Measurements from ENCODE around the gene APELA.
"Not testable (repeated sequence)": the region's sequence is repeated elsewhere in the genome, so short reads cannot be mapped to it uniquely, and the experiment has no call there.

The APELA gene

GRCh38 chr4:164927101-164927500 lies 50.1 kb downstream of the APELA start:
- DNase-seq = not testable (repeated sequence)

- no peak for DNase-seq
Observed at GRCh38 chr4:164930647-164931046, 53.7 kb downstream of the APELA start.

GRCh38 chr4:164931551-164932324 lies 54.8 kb downstream of the APELA start:
- DNase-seq = no peak

GRCh38 chr4:164933244-164933643 lies 56.3 kb downstream of the APELA start:
- no peak for DNase-seq

GRCh38 chr4:164935363-164935762 lies 58.4 kb downstream of the APELA start:
- peak; percentile 3 for DNase-seq

DNA sequence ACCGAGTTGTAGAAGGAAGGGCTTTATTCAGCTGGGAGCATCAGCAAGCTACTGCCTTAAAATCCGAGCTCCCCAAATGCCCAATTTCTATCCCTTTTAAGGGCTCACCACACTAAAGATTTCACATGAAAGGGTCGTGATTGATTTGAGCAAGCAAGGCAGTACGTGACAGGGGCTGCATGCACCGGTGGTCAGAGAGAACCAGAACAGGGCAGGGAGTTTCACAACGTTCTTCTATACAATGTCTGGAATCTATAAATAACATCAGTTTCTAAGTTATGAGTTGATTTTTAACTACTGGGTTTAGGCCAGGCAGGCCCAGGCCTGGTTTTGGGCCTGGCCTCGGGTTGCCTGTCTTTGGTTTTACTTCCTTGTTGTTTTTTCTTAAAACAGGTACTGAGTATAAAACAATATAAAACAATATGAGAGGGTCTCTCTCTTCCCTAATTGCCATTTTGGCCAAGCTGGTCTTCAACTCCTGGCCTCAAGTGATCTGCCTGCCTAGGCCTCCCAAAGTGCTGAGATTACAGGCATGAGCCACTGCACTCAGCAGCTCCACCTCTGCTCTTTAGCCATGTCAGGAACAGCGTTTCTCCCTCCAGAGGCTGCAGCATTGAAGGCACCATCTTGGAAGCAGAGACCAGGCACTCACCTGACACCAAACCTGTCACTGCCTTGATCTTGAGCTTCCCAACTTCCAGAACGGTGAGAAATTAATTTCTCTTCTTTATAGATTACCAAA lies 59.1 kb downstream of the APELA start:
- DNase-seq = not testable (repeated sequence)

GRCh38 chr4:164937576-164938270 lies 60.7 kb downstream of the APELA start:
- no peak for DNase-seq

DNA sequence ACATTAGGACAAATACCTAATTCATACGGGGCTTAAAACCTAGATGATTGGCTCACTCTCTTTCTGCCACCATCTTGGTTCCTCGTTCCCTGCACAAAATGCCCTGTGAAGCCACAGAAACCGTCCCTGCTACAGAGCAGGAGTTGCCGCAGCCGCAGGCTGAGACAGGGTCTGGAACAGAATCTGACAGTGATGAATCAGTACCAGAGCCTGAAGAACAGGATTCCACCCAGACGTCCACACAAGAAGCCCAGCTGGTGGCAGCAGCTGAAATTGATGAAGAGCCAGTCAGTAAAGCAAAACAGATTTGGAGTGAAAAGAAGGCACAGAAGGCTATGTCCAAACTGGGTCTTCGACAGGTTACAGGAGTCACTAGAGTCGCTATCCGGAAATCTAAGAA lies 66.2 kb downstream of the APELA start:
- DNase-seq = no peak

- no peak for DNase-seq
Observed at GRCh38 chr4:164945146-164945545, 68.2 kb downstream of the APELA start.

- no peak for DNase-seq
Observed at GRCh38 chr4:164946810-164947209, 69.8 kb downstream of the APELA start.

Measured in activated CD4-positive, alpha-beta T cell treated with anti-CD3 and anti-CD28 coated beads, Interleukin-2, Interleukin-6, amounts not matched to agents 100 ng/mL and 50 ng/mL, durations not matched to agents 16 hours and 8 hours (primary cell).